HepG2 (cell line): Measurements from ENCODE around the gene ATP7B. TPM values are rescaled to one million over a fixed set of nuclear protein-coding genes. Genes with fewer than 3 reads are reported as not detected.

Source experiments
- CAMTA2 ChIP-seq: sonication (generic); formaldehyde crosslinking; IDR thresholded peaks from 2 replicates; pipeline ENCODE4 v1.4.0; 2020; ENCODE audit warnings: mild to moderate bottlenecking, missing genetic modification reagents, borderline replicate concordance
- CEBPZ ChIP-seq: IDR thresholded peaks from 2 replicates; pipeline ENCODE4 v1.6.1; 2012; ENCODE audit warnings: low read length, improper control_type of control experiment
- EZH2 ChIP-seq: conservative IDR thresholded peaks from 2 replicates; pipeline ENCODE4 v1.6.1; 2012; ENCODE audit warnings: mild to moderate bottlenecking, low read depth, low read length, moderate library complexity
- FOXO1 ChIP-seq: sonication (generic); formaldehyde crosslinking; IDR thresholded peaks from 2 replicates; pipeline ENCODE4 v1.4.0; 2020; ENCODE audit warnings: missing genetic modification reagents
- FOXP4 ChIP-seq: sonication (generic); formaldehyde crosslinking; IDR thresholded peaks from 2 replicates; pipeline ENCODE4 v1.4.0; 2020; ENCODE audit warnings: missing genetic modification reagents
- GABPB1 ChIP-seq: IDR thresholded peaks from 2 replicates; pipeline ENCODE4 v1.6.1; 2016; ENCODE audit warnings: mild to moderate bottlenecking, missing genetic modification reagents, moderate library complexity, missing compliant biosample characterization
- HCFC1 ChIP-seq: fragments of 150-350 bp; IDR thresholded peaks from 2 replicates; pipeline ENCODE4 v1.6.1; 2014; ENCODE audit warnings: low read depth, low read length
- HES4 ChIP-seq: sonication (generic); formaldehyde crosslinking; IDR thresholded peaks from 2 replicates; pipeline ENCODE4 v1.9.0; 2021; ENCODE audit warnings: mild to moderate bottlenecking, missing genetic modification reagents, borderline replicate concordance
- HOXA7 ChIP-seq: sonication (generic); formaldehyde crosslinking; IDR thresholded peaks from 2 replicates; pipeline ENCODE4 v1.8.1; 2022; ENCODE audit warnings: mild to moderate bottlenecking, missing genetic modification reagents, moderate library complexity
- PRDM10 ChIP-seq: sonication (generic); formaldehyde crosslinking; IDR thresholded peaks from 2 replicates; pipeline ENCODE4 v1.4.0; 2020; ENCODE audit warnings: low read depth, missing genetic modification reagents
- SP4 ChIP-seq: sonication (generic); formaldehyde crosslinking; IDR thresholded peaks from 2 replicates; pipeline ENCODE4 v1.8.1; 2023; ENCODE audit warnings: mild to moderate bottlenecking, missing genetic modification reagents
- TAF1 ChIP-seq: sonication (generic); formaldehyde crosslinking; IDR thresholded peaks from 2 replicates; pipeline ENCODE4 v1.4.0; 2020; ENCODE audit warnings: missing genetic modification reagents
- ZNF10 ChIP-seq: sonication (generic); formaldehyde crosslinking; IDR thresholded peaks from 2 replicates; pipeline ENCODE4 v1.4.0; 2020; ENCODE audit warnings: mild to moderate bottlenecking, low read depth, missing genetic modification reagents, borderline replicate concordance
- ZNF121 ChIP-seq: sonication (generic); formaldehyde crosslinking; IDR thresholded peaks from 2 replicates; pipeline ENCODE4 v1.5.0; 2020; ENCODE audit warnings: mild to moderate bottlenecking, missing genetic modification reagents
- ZNF124 ChIP-seq: sonication (generic); formaldehyde crosslinking; IDR thresholded peaks from 2 replicates; pipeline ENCODE4 v1.4.0; 2020; ENCODE audit warnings: missing genetic modification reagents
- ZNF260 ChIP-seq: sonication (generic); formaldehyde crosslinking; IDR thresholded peaks from 2 replicates; pipeline ENCODE4 v1.4.0; 2020; ENCODE audit warnings: missing genetic modification reagents, low read depth, mild to moderate bottlenecking, borderline replicate concordance
- ZNF329 ChIP-seq: sonication (generic); formaldehyde crosslinking; IDR thresholded peaks from 2 replicates; pipeline ENCODE4 v1.9.0; 2021; ENCODE audit warnings: low read depth, mild to moderate bottlenecking, missing genetic modification reagents
- ZNF672 ChIP-seq: sonication (generic); formaldehyde crosslinking; IDR thresholded peaks from 2 replicates; pipeline ENCODE4 v1.8.1; 2022; ENCODE audit warnings: missing genetic modification reagents
- ZNF703 ChIP-seq: sonication (generic); formaldehyde crosslinking; IDR thresholded peaks from 2 replicates; pipeline ENCODE4 v1.5.1; 2020; ENCODE audit warnings: missing genetic modification reagents, mild to moderate bottlenecking, moderate library complexity, borderline replicate concordance
- polyA plus RNA-seq, 8 experiments: library from polyadenylated mRNA; depleted of rRNA in 3 of 8; stranded (reverse) in 7 of 8; unstranded in 1 of 8; fragments of >200 nt; fragmentation: Illumina TruSeq in 4 of 8; extraction: Trizol in 4 of 8; gene quantifications; 2 replicates each; pipeline versions ENCODE4 v1.2.1 to v1.2.3, GENCODE V29; 2011 to 2016; ENCODE audit warnings: low read depth in 4 of 8, missing spikeins in 1 of 8, mixed read lengths in 1 of 8; ENCODE audit not compliant: insufficient read depth in 1 of 8
- total RNA-seq, 5 experiments: library from RNA; depleted of rRNA; stranded (reverse); fragments of >200 nt; fragmentation: Illumina TruSeq; extraction: Trizol; gene quantifications; 2 replicates each; pipeline ENCODE4 v1.2.3, GENCODE V29; 2016; ENCODE audit warnings: low read depth in 1 of 5

The ATP7B gene
- total and polyA plus RNA-seq, 2 of the 13 experiments (the other 11 are each of a cell fraction or from before 2014, with no cell fraction given), result 31.8 to 57.4 TPM

GRCh38 chr13:51971520-51972426 lies 39.5 kb downstream of the ATP7B start (continued):
- TF ChIP-seq FOXP4 (CRISPR knock-in tag), result peak; percentile 53
- no peak for TF ChIP-seq HOXA7
- TF ChIP-seq HCFC1, result no peak
- no peak for TF ChIP-seq CAMTA2 (CRISPR knock-in tag)
- 0 out of 2 replicates have a peak, but pooled peaks have one; percentile 22 for TF ChIP-seq ZNF703 (CRISPR knock-in tag)
- TF ChIP-seq PRDM10 (CRISPR knock-in tag), result peak; percentile 68; the same call in 1 of the 2 replicates
- TF ChIP-seq GABPB1 (CRISPR knock-in tag), result peak; percentile 84
- TF ChIP-seq TAF1 (CRISPR knock-in tag), result no peak
- no peak for TF ChIP-seq ZNF121
- TF ChIP-seq ZNF10 (CRISPR knock-in tag), result no peak
- no peak for TF ChIP-seq ZNF329 (CRISPR knock-in tag)
- TF ChIP-seq FOXO1, result no peak; the same call in 1 of the 2 replicates
- TF ChIP-seq SP4 (CRISPR knock-in tag), result peak; percentile 52; the same call in 1 of the 2 replicates
- TF ChIP-seq ZNF124 (CRISPR knock-in tag), result no peak
- TF ChIP-seq CEBPZ, result no peak
- no peak for TF ChIP-seq ZNF260
- TF ChIP-seq EZH2, result no peak
- TF ChIP-seq ZNF672 (CRISPR knock-in tag), result no peak
- no peak for TF ChIP-seq HES4 (CRISPR knock-in tag)
